Naive thymus-derived CD4-positive, alpha-beta T cell (primary cell): Measurements from ENCODE around the gene EPHB3. TPM values are rescaled to one million over a fixed set of nuclear protein-coding genes. Genes with fewer than 3 reads are reported as not detected.

Experiments
- ATAC-seq: fragments of 150-1000 bp; cut with Tn5 transposase; 2 replicates; pipeline ENCODE4 v1.10.0; 2021; ENCODE audit warnings: mild to moderate bottlenecking, moderate library complexity
- CTCF ChIA-PET: fragments of 350-600 bp; sonication (Branson Sonifier 250); formaldehyde crosslinking; loops from one replicate; lab custom pipeline; 2021; ENCODE audit warnings: antibody characterized with exemption; lab: Charles Lee
- POLR2A ChIA-PET: fragments of 350-600 bp; sonication (Branson Sonifier 250); formaldehyde crosslinking; loops from one replicate; lab custom pipeline; 2021; ENCODE audit warnings: antibody characterized with exemption, inconsistent platforms; lab: Charles Lee
- DNase-seq, 9 donors: peaks; one replicate each; pipeline versions ENCODE4 v3.0.0 to v3.0.0-alpha.2; 2020 to 2022; ENCODE audit warnings: mixed read lengths in 1 of 9
- H3K27ac ChIP-seq: one replicate; pipeline ENCODE4 v1.7.0; 2013; ENCODE audit warnings: mild to moderate bottlenecking, low read depth, low read length, moderate library complexity
- H3K27me3 ChIP-seq, 2 donors: one replicate each; pipeline ENCODE4 v1.7.0; 2013; ENCODE audit warnings: low read length in 2 of 2, mild to moderate bottlenecking in 2 of 2, moderate library complexity in 2 of 2; ENCODE audit not compliant: control insufficient read depth in 2 of 2, insufficient read depth in 2 of 2
- H3K36me3 ChIP-seq, 3 experiments: 1 replicate in 2 of 3; 2 replicates in 1 of 3; pipeline ENCODE4 v1.7.0; 2013; ENCODE audit warnings: low read length in 3 of 3, mild to moderate bottlenecking in 3 of 3, moderate library complexity in 1 of 3; ENCODE audit not compliant: insufficient read depth in 3 of 3, control insufficient read depth in 2 of 3
- H3K4me1 ChIP-seq, 2 donors: one replicate each; pipeline ENCODE4 v1.7.0; 2013; ENCODE audit warnings: low read length in 2 of 2, mild to moderate bottlenecking in 2 of 2, moderate library complexity in 1 of 2; ENCODE audit not compliant: control insufficient read depth in 2 of 2, insufficient read depth in 2 of 2
- H3K4me3 ChIP-seq: 2 replicates; pipeline ENCODE4 v1.7.0; 2013; ENCODE audit warnings: mild to moderate bottlenecking, low read length
- H3K9me3 ChIP-seq, 3 experiments: 1 replicate in 2 of 3; 2 replicates in 1 of 3; pipeline ENCODE4 v1.7.0; 2013; ENCODE audit warnings: low read length in 3 of 3; ENCODE audit not compliant: control insufficient read depth in 2 of 3
- H3K27ac Mint-ChIP-seq, 9 donors: one replicate each; pipeline ENCODE4 v1.8.0; 2020 to 2022; ENCODE audit warnings: mixed read lengths in 9 of 9, mild to moderate bottlenecking in 8 of 9, moderate library complexity in 5 of 9, inconsistent platforms in 2 of 9
- H3K27me3 Mint-ChIP-seq, 5 donors: one replicate each; pipeline ENCODE4 v1.8.0; 2021 to 2022; ENCODE audit warnings: mixed read lengths in 5 of 5, mild to moderate bottlenecking in 1 of 5
- H3K36me3 Mint-ChIP-seq, 5 donors: one replicate each; pipeline ENCODE4 v1.8.0; 2020 to 2022; ENCODE audit warnings: mixed read lengths in 5 of 5, mild to moderate bottlenecking in 3 of 5, inconsistent platforms in 1 of 5
- H3K4me1 Mint-ChIP-seq, 7 donors: one replicate each; pipeline ENCODE4 v1.8.0; 2020 to 2022; ENCODE audit warnings: mixed read lengths in 7 of 7, mild to moderate bottlenecking in 3 of 7, inconsistent platforms in 1 of 7
- H3K4me3 Mint-ChIP-seq, 10 donors: one replicate each; pipeline ENCODE4 v1.8.0; 2020 to 2022; ENCODE audit warnings: mild to moderate bottlenecking in 10 of 10, mixed read lengths in 10 of 10, moderate library complexity in 6 of 10, inconsistent platforms in 2 of 10
- H3K9me3 Mint-ChIP-seq, 11 donors: one replicate each; pipeline ENCODE4 v1.8.0; 2020 to 2022; ENCODE audit warnings: mixed read lengths in 11 of 11, mild to moderate bottlenecking in 4 of 11, inconsistent platforms in 1 of 11, moderate library complexity in 1 of 11
- intact Hi-C, 2 donors: fragments of 100-400 bp; cut with micrococcal nuclease; formaldehyde crosslinking; loops; one replicate each; pipeline ENCODE4 v1.15.1; 2023
- polyA plus RNA-seq, 2 donors: library from polyadenylated mRNA; unstranded; fragments of 300-500 nt; fragmentation: Illumina TruSeq; gene quantifications; one replicate each; pipeline ENCODE4 v1.2.3, GENCODE V29; 2021
- total RNA-seq, 6 experiments: library from RNA in 5 of 6; stranded (reverse) in 5 of 6; gene quantifications; 1 replicate in 5 of 6; 2 replicates in 1 of 6; pipeline ENCODE4 v1.2.3 and lab custom pipeline; 2021 to 2026

Gene EPHB3
- total and polyA plus RNA-seq, 7 experiments from 2014 or later = 0.04 to 0.49 (median 0.32) TPM

DNA sequence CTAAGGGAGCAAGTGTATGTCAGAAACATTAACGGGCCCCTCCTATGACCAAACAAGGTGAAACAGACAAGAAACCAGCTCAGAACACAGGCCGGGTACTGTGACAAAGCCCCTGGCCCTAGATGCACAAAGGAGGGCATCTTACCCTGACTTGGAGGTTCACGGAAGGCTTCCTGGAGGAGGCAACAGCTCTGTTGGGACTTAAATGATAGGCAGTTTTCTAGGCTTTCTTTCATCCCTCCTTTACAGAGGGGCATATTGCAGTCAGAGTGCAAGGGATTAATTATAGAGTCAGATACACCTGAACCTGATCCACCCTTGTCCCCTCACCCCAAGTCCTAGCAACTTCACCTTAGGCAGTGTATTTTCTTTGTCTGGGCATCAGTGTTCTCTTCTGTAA lies 8.4 kb downstream of the EPHB3 start:
- ATAC-seq (no peak), DNase-seq (no peak)
- POLR2A ChIA-PET = no interaction called here
- H3K4me1 Mint-ChIP-seq = peaks cover 6 to 20% (median 14%) of the 10 kb centered on the region in 7 donors
- no peaks in the 10 kb centered on the region for H3K36me3 Mint-ChIP-seq
- peaks cover 11 to 57% (median 34%) of the 10 kb centered on the region in 5 donors for H3K27me3 Mint-ChIP-seq
- H3K27ac Mint-ChIP-seq = no peak overlapping the region
- Histone ChIP-seq H3K36me3 (no peaks in the 10 kb centered on the region), H3K4me1 (no peaks in the 10 kb centered on the region), H3K4me3 (no peak overlapping the region), H3K27me3 (no peaks in the 10 kb centered on the region), H3K9me3 (no peaks in the 10 kb centered on the region), H3K27ac (no peak overlapping the region)
- intact Hi-C loops = no loop called here
- H3K9me3 Mint-ChIP-seq = no peaks in the 10 kb centered on the region
- CTCF ChIA-PET = no interaction called here
- H3K4me3 Mint-ChIP-seq = peak overlapping the region in 7 of 10 donors; percentile 29 to 75 (median 65)

- CTCF ChIA-PET = no interaction called here
- H3K9me3 ChIP-seq = no peaks in the 10 kb centered on the region
- POLR2A ChIA-PET = no interaction called here
- no peak for DNase-seq
- Mint-ChIP-seq H3K36me3 (no peaks in the 10 kb centered on the region), H3K27ac (no peak overlapping the region), H3K4me1 (peaks cover 6 to 20% (median 14%) of the 10 kb centered on the region in 7 donors), H3K9me3 (no peaks in the 10 kb centered on the region), H3K4me3 (peak overlapping the region in 4 of 10 donors; percentile 6 to 75 (median 66)), H3K27me3 (peaks cover 7 to 53% (median 30%) of the 10 kb centered on the region in 5 donors)
- H3K36me3 ChIP-seq = no peaks in the 10 kb centered on the region
- intact Hi-C loops = no loop called here
- no peak for ATAC-seq
- H3K27ac ChIP-seq = no peak overlapping the region
- H3K4me1 ChIP-seq = no peaks in the 10 kb centered on the region
- H3K4me3 ChIP-seq = no peak overlapping the region
- H3K27me3 ChIP-seq = no peaks in the 10 kb centered on the region
These were observed 8.9 kb downstream of the EPHB3 start for GRCh38 chr3:184570489-184570888.

DNA sequence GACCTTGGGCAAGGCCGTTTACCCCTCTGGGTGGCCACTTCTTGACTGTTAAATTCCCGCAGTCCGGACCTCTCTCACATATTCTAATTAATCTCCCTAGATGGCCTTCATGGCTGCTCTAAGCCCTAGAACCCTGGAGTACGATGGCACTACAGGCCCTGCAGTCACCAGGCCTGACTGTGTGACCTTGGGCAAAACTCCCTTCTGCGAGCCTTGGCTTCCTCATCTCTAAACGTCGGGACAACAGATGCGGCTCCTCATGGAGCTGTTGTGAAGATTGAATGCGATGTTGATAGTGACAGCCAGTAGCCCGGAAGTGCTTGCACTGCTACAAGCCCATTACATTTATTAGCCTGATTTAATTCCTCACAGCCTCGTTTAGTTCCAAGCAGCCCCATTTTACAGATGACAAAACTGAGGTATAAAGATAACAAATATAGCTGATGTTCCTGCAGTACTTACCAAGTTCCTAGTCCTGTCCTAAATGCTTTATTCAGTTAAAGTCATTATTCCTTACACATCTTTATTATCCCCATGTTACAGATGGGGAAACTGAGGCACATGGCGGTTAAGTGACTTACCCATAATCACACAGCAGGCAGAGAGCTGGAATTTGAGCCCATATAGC lies 10.3 kb downstream of the EPHB3 start:
- Mint-ChIP-seq H3K4me1 (peaks cover 5 to 17% (median 12%) of the 10 kb centered on the region in 7 donors), H3K27me3 (peaks cover 7 to 46% (median 34%) of the 10 kb centered on the region in 5 donors), H3K9me3 (no peaks in the 10 kb centered on the region), H3K27ac (no peak overlapping the region), H3K36me3 (peaks cover 0 to 5% (median 0%) of the 10 kb centered on the region in 5 donors), H3K4me3 (peak overlapping the region in 1 of 10 donors; percentile 41)
- Histone ChIP-seq H3K27me3 (no peaks in the 10 kb centered on the region), H3K4me1 (no peaks in the 10 kb centered on the region), H3K9me3 (no peaks in the 10 kb centered on the region), H3K36me3 (no peaks in the 10 kb centered on the region), H3K27ac (no peak overlapping the region), H3K4me3 (no peak overlapping the region)
- intact Hi-C loops = no loop called here
- ATAC-seq (no peak), DNase-seq (no peak)
- CTCF ChIA-PET = no interaction called here
- POLR2A ChIA-PET = no interaction called here

DNA sequence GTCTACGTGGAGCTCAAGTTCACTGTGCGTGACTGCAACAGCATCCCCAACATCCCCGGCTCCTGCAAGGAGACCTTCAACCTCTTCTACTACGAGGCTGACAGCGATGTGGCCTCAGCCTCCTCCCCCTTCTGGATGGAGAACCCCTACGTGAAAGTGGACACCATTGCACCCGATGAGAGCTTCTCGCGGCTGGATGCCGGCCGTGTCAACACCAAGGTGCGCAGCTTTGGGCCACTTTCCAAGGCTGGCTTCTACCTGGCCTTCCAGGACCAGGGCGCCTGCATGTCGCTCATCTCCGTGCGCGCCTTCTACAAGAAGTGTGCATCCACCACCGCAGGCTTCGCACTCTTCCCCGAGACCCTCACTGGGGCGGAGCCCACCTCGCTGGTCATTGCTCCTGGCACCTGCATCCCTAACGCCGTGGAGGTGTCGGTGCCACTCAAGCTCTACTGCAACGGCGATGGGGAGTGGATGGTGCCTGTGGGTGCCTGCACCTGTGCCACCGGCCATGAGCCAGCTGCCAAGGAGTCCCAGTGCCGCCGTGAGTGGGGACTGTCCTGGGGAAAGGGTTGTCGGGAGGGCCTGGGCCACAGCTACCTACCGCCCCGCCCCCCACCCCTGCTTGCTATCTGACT lies 11.2 kb downstream of the EPHB3 start:
- Histone ChIP-seq H3K36me3 (no peaks in the 10 kb centered on the region), H3K27ac (no peak overlapping the region), H3K9me3 (no peaks in the 10 kb centered on the region), H3K4me1 (no peaks in the 10 kb centered on the region), H3K4me3 (no peak overlapping the region), H3K27me3 (no peaks in the 10 kb centered on the region)
- no peaks in the 10 kb centered on the region for H3K9me3 Mint-ChIP-seq
- no peak overlapping the region for H3K27ac Mint-ChIP-seq
- peaks cover 2 to 39% (median 27%) of the 10 kb centered on the region in 5 donors for H3K27me3 Mint-ChIP-seq
- ATAC-seq (no peak), DNase-seq (no peak)
- intact Hi-C loops = no loop called here
- H3K4me1 Mint-ChIP-seq = peaks cover 0 to 11% (median 6%) of the 10 kb centered on the region in 7 donors
- ChIA-PET CTCF (no interaction called here), POLR2A (no interaction called here)
- no peak overlapping the region for H3K4me3 Mint-ChIP-seq
- H3K36me3 Mint-ChIP-seq = peaks cover 0 to 5% (median 0%) of the 10 kb centered on the region in 5 donors

GRCh38 chr3:184574515-184575417 lies 13.2 kb downstream of the EPHB3 start:
- Mint-ChIP-seq H3K27me3 (peaks cover 0 to 30% (median 26%) of the 10 kb centered on the region in 5 donors), H3K27ac (no peak overlapping the region), H3K4me3 (no peak overlapping the region), H3K4me1 (peaks cover 0 to 3% (median 0%) of the 10 kb centered on the region in 7 donors), H3K9me3 (no peaks in the 10 kb centered on the region), H3K36me3 (peaks cover 0 to 11% (median 3%) of the 10 kb centered on the region in 5 donors)
- Histone ChIP-seq H3K4me3 (no peak overlapping the region), H3K4me1 (no peaks in the 10 kb centered on the region), H3K36me3 (no peaks in the 10 kb centered on the region), H3K27me3 (no peaks in the 10 kb centered on the region), H3K27ac (no peak overlapping the region), H3K9me3 (no peaks in the 10 kb centered on the region)
- ChIA-PET CTCF (interaction anchor here (1.2 kb wide), 1 partner anchor 14 kb away, joined by 4 read pairs; the partner anchor contains the start of gene EPHB3), POLR2A (interaction anchor here (1.1 kb wide), 1 partner anchor 13 kb away, joined by 3 read pairs; the partner anchor contains the start of gene EPHB3)
- DNase-seq (no peak), ATAC-seq (no peak)
- intact Hi-C loops = no loop called here

DNA sequence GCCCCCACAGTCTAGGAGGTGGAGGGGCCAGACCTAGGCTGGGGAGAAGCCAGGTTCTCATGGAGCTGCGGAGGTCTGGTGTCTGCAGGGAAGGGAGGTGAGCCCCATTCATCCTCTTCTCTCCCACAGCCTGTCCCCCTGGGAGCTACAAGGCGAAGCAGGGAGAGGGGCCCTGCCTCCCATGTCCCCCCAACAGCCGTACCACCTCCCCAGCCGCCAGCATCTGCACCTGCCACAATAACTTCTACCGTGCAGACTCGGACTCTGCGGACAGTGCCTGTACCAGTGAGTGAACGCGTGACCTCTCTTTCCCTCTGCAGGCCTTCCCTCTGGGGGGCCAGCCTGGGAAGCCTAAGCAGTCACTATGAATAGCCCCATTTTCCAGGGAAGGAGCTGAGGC lies 14.1 kb downstream of the EPHB3 start:
- Mint-ChIP-seq H3K4me3 (no peak overlapping the region), H3K4me1 (peaks cover 0 to 1% (median 0%) of the 10 kb centered on the region in 7 donors), H3K36me3 (peaks cover 0 to 13% (median 7%) of the 10 kb centered on the region in 5 donors), H3K27me3 (peaks cover 0 to 27% (median 20%) of the 10 kb centered on the region in 5 donors), H3K27ac (no peak overlapping the region), H3K9me3 (no peaks in the 10 kb centered on the region)
- POLR2A ChIA-PET = interaction anchor here (1.1 kb wide), 1 partner anchor 14 kb away, joined by 3 read pairs; the partner anchor contains the start of gene EPHB3
- no peaks in the 10 kb centered on the region for H3K36me3 ChIP-seq
- intact Hi-C loops = no loop called here
- CTCF ChIA-PET = interaction anchor here (1.2 kb wide), 1 partner anchor 15 kb away, joined by 4 read pairs; the partner anchor contains the start of gene EPHB3
- H3K9me3 ChIP-seq = no peaks in the 10 kb centered on the region
- no peaks in the 10 kb centered on the region for H3K27me3 ChIP-seq
- ATAC-seq (no peak), DNase-seq (no peak)
- H3K4me3 ChIP-seq = no peak overlapping the region
- H3K4me1 ChIP-seq = no peaks in the 10 kb centered on the region
- H3K27ac ChIP-seq = no peak overlapping the region
